NCI-H526 (cell line): Measurements from ENCODE around the gene TPK1.

Source experiments
- DNase-seq, 2 experiments: peaks; one replicate each; lab custom pipeline; 2025; lab: John Stamatoyannopoulos, UW

Gene TPK1

DNA sequence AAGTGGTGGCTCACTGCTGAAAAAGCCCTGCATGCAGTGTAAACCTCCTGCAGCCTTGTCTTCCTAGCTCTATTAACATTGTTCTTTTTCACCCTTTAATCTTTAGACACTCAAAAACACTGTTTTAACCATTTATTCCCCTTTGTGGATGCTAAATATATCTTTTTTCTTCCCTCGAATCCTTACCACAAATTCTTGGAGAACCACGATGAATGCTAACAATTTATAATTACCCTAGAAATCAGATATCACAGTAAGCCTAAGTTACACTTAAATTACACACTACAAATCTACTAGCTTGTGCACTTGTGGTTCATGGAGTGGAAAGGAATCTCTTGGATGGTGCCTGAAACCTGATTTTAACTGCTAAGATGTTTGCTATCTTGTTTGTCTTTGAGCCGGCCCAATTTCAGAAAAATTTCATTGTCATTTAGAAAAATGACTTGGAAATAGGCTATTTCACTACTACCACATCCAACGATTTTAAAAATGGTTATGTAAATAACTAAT, 307.3 kb downstream of the TPK1 start:
- DNase-seq, result no peak

DNA sequence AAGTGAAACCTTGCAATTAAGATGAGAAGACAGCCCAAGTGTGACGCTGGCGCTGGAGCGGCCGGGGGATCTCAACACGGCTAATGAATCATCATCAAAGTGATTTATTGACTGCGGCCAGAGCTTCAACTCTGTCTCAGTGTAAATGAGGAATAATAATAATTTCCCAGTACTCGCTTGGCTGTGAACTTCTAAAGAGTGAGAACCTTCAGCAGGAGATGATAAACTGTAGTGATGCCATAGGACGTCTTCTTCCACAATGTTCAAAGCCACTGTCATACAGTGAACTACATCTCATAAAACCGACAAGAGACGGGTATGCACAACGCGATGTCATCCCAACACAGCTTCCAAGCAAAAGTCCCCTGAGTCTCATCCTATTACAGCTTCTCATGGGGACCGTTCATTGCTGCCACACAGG, 308.8 kb downstream of the TPK1 start:
- DNase-seq, result no peak

DNA sequence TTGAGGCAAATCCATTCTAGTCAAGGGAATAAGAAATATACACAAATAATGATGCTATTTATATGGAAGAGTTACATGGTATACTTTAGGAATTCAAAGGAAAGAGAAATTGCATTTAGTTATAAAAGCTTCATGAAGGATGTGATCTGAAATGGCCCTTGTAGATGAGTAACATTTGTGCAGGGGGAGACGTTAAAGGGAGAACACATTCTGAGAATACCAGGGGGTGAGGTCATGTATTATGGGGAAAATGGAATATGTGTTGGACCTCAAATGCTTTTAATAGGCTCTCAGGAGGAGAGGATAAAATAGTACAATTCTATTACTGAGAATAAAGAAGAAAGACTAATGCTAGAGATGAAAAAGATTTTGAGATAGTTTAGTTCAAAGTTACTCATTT, 309.9 kb downstream of the TPK1 start:
- no peak for DNase-seq

DNA sequence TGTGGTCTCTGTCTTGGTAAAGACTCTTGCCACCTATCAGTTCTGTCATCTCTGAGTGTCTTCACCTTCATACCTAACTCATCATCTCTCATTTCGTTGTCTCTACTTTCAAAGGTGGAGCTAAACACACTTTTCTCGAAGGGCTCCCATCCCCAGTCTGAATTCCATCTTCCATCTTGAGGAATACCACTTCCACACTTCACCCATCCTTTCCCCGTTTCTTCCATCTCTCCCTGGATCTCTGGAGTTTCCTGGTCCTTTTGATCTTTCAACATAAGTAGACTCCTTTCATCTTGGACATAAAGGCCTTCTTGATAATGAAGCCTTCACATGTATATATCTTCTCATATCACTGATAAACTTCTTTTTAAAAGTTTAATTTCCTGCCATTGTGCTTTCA, 311.6 kb downstream of the TPK1 start:
- no peak for DNase-seq

DNA sequence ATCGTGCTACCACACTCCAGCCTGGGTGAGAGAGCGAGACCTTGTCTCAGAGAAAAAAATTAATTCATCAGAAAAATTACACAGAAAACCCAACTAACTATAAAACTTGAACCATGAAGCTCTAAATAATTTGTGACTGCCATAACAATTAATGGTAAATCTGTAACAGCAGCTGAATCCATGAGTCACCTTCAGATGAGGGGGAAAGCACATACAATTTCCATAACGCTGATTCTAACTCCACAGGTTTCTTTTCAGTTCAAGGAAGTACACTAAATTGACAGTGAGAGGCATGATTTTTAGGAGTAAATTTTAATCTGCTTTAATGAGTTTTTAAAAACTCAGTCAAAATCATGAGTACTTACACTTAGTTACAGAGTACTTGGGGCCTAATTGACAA, 312.2 kb downstream of the TPK1 start:
- no peak for DNase-seq

DNA sequence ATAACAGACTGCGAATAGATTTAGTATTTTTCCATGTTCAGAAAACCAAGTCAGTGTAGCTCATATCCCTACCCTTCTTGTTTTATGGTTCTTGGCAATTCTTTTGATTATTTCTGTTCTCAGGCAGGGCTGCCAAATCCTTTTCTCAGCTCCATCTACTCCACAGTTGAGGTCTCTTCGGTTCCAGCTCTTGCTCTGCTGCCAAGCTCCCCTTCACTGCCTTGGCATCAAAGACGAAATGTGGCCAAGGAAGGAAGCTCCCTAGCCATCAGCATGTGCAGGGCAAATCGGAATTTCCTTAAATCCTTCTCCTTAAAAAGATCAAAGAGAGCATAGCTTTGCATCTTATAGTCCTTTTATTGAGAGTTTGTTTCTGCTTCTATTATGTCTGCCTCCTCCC, 315.9 kb downstream of the TPK1 start:
- DNase-seq, result no peak

DNA sequence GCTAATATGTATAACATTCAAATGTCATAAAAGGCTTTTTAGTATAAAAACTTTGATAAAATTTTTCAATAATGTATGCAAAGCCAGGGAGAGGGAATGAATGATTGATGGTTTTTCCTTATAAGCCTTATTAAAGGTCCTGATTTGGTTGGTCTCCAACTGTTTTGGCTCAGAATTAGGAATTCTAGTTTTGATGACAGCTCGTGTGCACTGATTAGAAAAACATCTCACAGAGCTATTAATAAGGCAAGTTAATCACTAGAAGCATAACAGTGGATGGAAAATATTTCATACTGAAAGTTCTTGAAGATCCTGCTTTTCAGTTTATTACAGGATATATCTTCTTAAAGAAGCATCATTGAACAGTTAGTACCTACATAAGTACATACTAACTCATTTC, 317.5 kb downstream of the TPK1 start:
- DNase-seq, result no peak

DNA sequence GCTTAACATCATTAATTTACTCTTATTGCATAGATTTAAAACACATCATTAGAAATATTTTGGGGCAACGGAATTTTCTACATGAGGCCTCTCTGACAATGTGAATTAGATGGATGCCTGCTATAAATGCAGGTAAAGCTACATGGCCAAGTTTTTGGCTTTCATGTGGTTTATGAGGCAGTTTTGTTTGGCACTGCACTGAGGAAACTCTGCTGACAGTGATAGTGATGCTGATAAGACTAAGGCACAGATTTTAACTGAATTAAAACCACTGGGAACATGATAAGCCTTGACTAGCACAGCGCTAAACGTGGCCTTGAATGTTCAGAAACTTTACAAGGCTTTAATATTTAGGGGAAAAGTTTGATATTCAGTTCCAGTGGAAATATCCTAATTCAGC, 318.1 kb downstream of the TPK1 start:
- no peak for DNase-seq

DNA sequence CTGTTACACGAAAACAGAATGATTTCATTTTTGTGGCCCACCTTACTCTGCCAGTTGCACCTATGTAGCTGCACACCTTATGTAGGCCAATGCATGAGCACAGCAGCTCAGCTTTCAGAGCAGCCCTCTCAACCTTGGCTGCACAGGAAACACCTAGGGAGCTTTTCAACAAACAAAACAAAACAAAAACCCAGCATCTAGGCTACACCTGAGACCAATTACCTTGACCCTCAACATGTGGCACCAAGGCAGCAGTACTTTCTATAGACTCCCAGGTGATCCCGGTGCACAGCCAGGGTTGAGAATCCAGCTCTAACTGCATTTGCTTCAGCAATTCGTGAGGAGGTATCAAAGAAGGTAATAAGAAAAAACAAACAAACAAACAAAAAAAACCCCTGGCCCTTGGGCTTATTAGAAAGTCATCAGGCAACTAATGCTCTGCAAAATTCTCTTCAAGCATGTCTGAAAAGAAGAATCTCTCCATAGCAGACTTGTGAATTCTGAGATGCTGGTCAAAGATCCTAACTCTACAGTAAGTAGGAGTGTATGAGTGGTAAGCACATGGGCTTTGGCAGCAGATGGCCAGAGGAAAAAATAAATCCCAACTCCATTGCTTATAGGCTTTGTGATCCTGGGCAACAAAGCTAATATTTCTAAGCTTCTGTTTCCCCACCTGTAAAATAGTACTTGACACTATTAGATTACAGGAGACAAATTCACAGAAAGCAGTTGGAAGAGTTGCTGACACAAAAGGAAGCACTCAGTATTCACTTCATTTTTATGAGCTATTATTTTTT, 318.9 kb downstream of the TPK1 start:
- DNase-seq, result no peak

DNA sequence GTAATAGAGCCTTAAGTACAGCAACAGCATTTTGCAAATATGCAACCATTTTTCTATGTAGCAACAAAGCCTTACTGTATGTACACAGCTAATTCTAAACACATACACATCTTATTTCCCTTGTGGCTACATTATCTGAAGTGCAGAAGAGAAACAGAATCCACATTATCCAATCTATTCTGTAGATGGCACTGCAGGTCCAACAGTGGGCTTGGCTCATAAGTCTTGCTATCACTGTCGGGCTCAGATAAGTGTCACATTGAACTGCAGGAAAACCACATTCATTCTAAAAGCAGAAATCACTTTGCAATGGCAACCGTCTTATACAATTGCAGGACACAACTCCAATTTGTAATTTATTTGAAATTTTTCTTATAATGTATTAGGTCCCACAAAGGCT, 322.5 kb downstream of the TPK1 start:
- DNase-seq, result peak; percentile 27 to 60

DNA sequence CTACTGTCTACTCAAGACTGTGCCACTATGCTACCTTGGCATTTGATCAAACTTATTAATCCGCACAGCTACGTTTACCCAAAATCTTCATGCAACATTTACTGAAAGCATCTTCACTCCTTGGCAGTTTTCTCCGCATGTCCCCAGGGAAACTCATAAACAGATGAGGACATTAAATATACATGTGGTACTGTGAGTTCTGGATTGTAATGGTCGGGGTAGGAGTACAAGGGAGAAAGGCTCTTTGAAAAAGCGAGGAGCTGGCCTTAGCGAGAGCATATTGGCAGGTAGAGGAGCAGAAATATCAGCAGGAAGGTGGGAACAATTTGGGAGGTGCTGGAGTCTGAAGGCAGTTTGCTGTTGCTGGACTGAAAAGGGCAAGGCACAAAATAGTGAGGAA, 325.2 kb downstream of the TPK1 start:
- no peak for DNase-seq

DNA sequence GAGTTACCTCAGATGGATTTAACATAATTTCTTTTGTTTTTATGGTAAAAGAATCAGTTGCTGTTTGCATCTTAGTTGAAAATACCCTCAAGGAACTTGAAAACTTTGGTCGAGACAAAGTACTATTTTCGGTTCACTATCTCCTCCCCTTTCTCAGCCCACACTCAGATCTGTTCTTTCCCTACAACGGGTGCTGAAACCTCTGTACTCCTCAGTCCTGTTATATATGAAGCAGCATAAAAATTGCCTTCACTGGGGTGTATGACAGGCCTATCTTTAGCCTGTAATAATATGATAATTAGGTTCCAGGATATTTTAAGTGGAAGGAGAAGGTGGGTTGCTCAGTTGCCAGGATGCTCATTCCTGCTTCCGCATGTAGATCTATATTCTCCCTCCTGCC, 327.2 kb downstream of the TPK1 start:
- no peak for DNase-seq

DNA sequence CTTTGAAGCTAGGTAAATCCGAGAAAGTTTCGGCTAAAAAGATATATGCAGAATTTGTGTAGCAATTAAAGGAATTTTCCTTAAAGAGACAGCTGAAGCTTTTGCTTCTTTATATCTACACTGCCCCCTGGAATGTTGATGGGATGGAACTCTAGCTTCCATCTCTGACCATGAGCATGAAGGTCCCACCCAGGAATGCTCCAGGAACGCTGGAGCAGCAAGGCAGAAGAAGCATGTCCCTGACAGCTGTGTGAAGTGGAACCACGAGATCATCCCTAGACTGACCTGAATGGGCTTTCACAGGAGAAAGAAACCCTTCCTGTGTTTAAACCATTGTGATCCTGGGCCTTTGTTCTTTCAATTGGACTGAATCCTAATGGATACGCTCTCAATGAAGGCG, 332.6 kb downstream of the TPK1 start:
- no peak for DNase-seq

DNA sequence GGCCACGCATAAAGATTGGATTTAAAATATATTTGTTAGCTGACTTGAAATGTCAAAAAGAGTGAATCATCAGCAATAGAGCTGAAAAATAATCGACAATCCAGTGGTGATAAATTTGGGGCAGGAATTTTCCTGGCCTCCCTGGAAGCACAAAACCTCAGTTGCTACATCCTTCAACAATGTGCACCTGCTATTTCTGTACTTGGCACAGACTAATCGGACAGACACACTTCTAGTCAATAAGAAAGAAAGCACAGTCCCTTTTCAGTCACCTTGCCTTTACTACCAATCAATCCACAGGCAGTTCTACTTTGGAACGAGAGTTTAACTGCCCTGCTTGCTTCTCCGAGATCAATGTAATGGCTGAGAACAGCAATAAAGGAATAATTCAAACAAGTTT, 335.6 kb downstream of the TPK1 start:
- no peak for DNase-seq

DNA sequence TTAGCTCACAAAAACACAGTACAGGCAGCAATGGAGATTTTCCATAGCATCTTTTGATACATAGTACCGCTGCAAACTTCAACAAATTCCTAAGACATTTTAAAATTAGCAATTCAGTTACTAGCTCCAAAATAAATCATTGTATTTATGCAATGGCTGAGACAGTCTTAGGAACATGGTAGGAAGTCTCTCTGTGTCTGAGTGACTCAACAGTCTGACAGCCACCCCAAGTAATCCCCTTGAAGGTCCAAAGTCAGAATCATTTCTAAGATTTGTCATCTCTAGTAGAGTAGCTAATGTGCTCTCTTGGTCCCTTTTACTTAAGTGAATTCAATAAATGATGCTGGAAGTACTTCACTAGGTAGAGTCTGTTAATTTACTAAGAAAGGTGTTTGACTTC, 338.6 kb downstream of the TPK1 start:
- no peak for DNase-seq

DNA sequence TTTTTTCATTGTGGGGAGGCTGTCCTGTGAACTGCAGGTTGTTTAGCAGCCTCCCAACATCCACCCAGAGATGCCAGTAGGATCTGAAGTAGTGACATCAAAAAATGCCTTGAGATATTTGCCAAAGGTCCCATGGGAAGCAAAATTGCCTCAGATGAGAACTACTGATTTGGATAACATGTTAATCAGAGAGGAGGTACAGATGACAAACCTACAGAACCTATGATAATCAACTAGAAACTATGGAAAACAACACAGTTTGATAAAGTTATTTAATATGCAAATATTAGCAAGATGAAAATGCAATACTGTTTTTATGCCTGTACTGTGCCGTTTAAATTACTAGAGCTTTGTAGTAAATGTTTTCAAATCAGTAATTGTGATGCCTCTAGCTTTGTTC, 341.5 kb downstream of the TPK1 start:
- peak in 1 of 2 experiments; percentile 14 for DNase-seq

DNA sequence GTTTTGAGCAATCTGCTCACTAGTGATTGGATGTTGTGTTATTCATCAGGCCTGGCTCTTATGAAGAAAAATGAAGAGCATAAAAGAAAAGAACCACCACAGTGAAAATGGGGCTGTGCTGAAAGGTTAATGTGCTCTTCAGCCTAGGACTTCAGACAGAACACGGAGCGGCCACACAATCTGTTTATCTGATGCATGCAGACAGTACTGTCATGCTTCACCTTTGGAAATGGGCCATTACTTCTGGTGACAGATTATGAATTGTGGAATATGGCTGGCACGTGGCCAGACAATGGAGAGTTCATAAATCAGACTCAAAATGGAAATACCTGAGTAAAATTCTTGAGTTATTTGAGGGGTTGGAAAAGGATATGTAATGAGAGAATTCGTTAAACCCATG, 346.3 kb downstream of the TPK1 start:
- no peak for DNase-seq

DNA sequence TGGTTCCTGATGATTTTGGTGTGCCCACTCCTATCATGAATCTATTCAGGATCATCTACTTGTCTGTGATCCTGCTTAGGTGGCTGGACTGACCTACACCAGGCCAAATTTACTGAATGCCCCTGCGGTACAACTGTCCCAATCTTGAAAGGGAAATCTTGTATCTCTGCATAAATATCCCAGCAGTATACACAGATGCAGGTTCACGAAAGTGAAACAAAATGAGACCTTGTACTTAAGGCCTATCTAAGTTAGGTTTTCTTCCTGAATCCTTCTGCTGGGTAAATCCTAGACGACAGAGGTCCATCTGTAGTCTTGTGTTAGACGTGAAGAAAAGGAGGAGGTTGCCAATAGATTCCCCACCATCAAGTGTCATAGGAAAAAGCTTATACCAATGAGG, 346.9 kb downstream of the TPK1 start:
- no peak for DNase-seq

DNA sequence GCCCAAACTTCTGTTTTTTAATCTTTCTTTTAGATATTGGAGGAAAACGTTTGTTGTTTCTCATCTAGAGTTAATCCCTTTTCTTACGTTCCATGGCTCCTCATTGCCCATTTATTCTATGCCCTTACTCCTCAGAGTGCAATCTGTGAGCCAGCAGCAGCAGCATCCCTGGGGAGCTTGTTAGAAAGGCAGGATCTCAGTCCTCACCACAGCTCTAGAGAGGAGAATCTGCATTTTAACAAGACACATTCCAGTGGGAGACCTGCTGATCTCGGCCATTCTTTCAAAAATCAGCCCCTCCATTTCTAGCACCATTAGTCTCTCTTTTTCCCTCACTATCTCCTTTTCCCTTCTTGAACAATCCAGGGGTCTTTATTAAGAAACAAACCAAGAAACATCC, 348.0 kb downstream of the TPK1 start:
- no peak for DNase-seq

DNA sequence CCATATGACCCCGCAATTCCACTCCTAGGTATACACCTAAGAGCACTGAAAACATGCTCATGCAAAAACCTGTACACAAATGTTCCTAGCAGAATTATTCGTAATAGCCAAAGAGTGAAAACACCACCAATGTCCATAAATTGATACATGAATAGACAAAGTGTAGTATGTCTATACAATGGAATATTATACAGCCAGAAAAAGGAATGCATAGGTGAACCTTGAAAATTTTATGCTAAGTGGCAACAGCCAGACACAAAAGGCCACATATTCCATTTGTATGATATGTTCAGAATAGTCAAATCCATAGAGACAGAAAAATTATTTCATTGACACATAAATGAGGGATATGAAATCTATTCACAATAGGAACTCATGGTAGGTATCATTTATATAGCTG, 351.4 kb downstream of the TPK1 start:
- DNase-seq, result no peak

DNA sequence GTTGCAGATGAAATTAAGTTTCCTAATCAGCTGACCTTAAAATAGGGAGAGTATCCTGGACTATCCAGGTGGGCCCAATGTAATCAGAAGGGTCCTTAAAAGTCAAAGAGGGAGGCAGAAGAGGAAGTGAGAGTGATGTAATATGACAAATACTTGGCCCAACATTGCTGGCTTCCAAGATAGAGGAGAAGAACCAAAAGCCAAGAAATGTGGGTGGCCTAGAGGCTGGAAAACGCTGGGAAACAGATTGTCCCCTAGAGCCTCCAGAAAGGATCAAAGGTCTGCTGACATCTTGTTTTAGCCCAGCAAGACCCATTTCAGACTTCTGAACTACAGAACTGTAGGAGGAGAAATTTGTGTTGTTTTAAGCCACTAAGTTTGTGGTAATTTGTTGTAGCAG, 352.7 kb downstream of the TPK1 start:
- no peak for DNase-seq

DNA sequence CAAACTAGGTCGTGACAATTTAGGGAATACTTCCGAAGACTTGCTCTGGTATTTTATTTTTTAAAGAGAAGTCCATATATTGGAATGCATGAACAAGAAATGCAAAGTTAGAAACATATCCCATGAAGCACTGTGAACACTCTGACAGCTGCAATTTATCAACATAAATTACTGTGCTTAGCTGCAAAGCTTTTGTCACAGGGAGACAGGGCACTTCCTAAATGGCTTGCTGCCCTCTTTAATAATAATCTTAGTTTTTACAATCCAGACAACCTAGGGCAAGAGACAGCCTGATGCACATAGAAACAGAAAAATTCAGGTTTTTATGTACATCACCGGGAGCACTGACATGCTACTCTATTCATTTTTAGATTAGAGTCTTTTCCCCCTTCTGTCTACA, 354.0 kb downstream of the TPK1 start:
- DNase-seq, result no peak

DNA sequence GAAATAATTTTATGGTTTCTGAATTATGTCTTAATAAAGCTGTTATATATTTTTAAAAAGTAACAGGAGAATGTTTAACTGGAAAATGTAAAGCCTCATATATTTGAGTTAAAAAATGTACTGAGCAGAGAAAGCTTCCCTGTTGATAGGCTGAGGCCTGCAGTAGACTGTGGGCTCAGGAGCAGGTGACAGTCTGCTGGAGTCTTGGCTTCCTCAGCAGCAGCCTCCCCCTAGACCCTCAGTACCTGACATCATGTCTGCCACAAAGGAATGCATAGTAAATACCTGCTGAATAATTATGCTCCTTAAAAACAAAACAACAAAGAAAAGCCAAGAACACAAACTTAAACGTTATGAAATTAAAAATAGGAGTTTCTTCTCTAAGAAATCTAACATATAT, 358.5 kb downstream of the TPK1 start:
- no peak for DNase-seq
